Muscle of back (tissue), 11 donors: ENCODE data around the gene ACR. TPM values are rescaled to one million over a fixed set of nuclear protein-coding genes. Genes with fewer than 3 reads are reported as not detected.

Source experiments
- DNase-seq, 3 donors: peaks; one replicate each; pipeline versions ENCODE4 v3.0.0 to v3.0.0-alpha.2; 2013
- polyA plus RNA-seq, 10 donors: library from polyadenylated mRNA; unstranded; fragments of 120-200 nt; gene quantifications; one replicate each; pipeline ENCODE4 v1.2.1, GENCODE V29; 2013; ENCODE audit not compliant: insufficient read length in 10 of 10

The ACR gene
- polyA plus RNA-seq, 10 donors: 0.19 to 0.62 (median 0.28) TPM; not detected in 3

- no peak for DNase-seq
Observed at GRCh38 chr22:50702821-50703725, 34.9 kb upstream of the ACR start.

GRCh38 chr22:50703726-50704509 is 34.1 kb upstream of the ACR start:
- no peak for DNase-seq

GRCh38 chr22:50704510-50705218 is 33.3 kb upstream of the ACR start:
- no peak for DNase-seq

- peak; percentile 57 to 80 (median 63) for DNase-seq
Observed at GRCh38 chr22:50705219-50705691, 32.7 kb upstream of the ACR start.

GRCh38 chr22:50705851-50706351 is 32.1 kb upstream of the ACR start:
- DNase-seq: no peak

- no peak for DNase-seq
Observed at GRCh38 chr22:50706481-50707125, 31.4 kb upstream of the ACR start.

GRCh38 chr22:50708474-50708873 is 29.5 kb upstream of the ACR start:
- DNase-seq: no peak

- no peak for DNase-seq
Observed at GRCh38 chr22:50708996-50709395, 29.0 kb upstream of the ACR start.

GRCh38 chr22:50710221-50710620 is 27.8 kb upstream of the ACR start:
- DNase-seq: no peak

GRCh38 chr22:50710886-50711285 is 27.1 kb upstream of the ACR start:
- no peak for DNase-seq

- DNase-seq: no peak
Observed at GRCh38 chr22:50711446-50712340, 26.3 kb upstream of the ACR start.

- DNase-seq: no peak
Observed at GRCh38 chr22:50712341-50713007, 25.5 kb upstream of the ACR start.

GRCh38 chr22:50713008-50713385 is 25.0 kb upstream of the ACR start:
- DNase-seq: no peak

- DNase-seq: no peak
Observed at GRCh38 chr22:50713571-50714056, 24.4 kb upstream of the ACR start.

GRCh38 chr22:50714150-50714549 is 23.9 kb upstream of the ACR start:
- DNase-seq: no peak

- no peak for DNase-seq
Observed at GRCh38 chr22:50714631-50715179, 23.3 kb upstream of the ACR start.

- no peak for DNase-seq
Observed at GRCh38 chr22:50715250-50715649, 22.8 kb upstream of the ACR start.

- DNase-seq: no peak
Observed at GRCh38 chr22:50715776-50716175, 22.2 kb upstream of the ACR start.
